HepG2 (cell line): ENCODE data around the gene NXN. TPM values are rescaled to one million over a fixed set of nuclear protein-coding genes. Genes with fewer than 3 reads are reported as not detected.

Source experiments
- ADNP ChIP-seq: sonication (generic); formaldehyde crosslinking; IDR thresholded peaks from 2 replicates; pipeline ENCODE4 v1.4.0; 2020; ENCODE audit warnings: missing genetic modification reagents
- ATM ChIP-seq: fragments of 450-650 bp; IDR thresholded peaks from 2 replicates; pipeline ENCODE4 v1.7.1; 2017; ENCODE audit warnings: mild to moderate bottlenecking, borderline replicate concordance
- CEBPB ChIP-seq: IDR thresholded peaks from 2 replicates; pipeline ENCODE4 v1.6.1; 2011; ENCODE audit warnings: low read depth, low read length, improper control_type of control experiment, borderline replicate concordance
- FIP1L1 ChIP-seq: fragments of 200-400 bp; formaldehyde crosslinking; IDR thresholded peaks from 2 replicates; pipeline ENCODE4 v1.6.1; 2018; ENCODE audit warnings: low read depth, mild to moderate bottlenecking, low read length, moderate library complexity, borderline replicate concordance; ENCODE audit not compliant: insufficient read depth
- HBP1 ChIP-seq: IDR thresholded peaks from 2 replicates; pipeline ENCODE4 v1.6.1; 2016; ENCODE audit warnings: low read depth, control low read depth
- HDAC1 ChIP-seq: sonication (generic); formaldehyde crosslinking; IDR thresholded peaks from 2 replicates; pipeline ENCODE4 v1.5.1; 2020; ENCODE audit warnings: mild to moderate bottlenecking, missing genetic modification reagents
- PHB2 ChIP-seq: fragments of 450-650 bp; IDR thresholded peaks from 2 replicates; pipeline ENCODE4 v1.6.1; 2018; ENCODE audit not compliant: partially characterized antibody
- PHF20 ChIP-seq: sonication (generic); formaldehyde crosslinking; IDR thresholded peaks from 2 replicates; pipeline ENCODE4 v1.5.0; 2020; ENCODE audit warnings: mild to moderate bottlenecking, missing genetic modification reagents
- POLR2A ChIP-seq, 2 experiments: IDR thresholded peaks; 2 replicates each; pipeline ENCODE4 v1.6.1; 2011; ENCODE audit warnings: low read depth in 2 of 2, low read length in 2 of 2, mild to moderate bottlenecking in 1 of 2, moderate library complexity in 1 of 2; ENCODE audit not compliant: insufficient read depth in 1 of 2
- POLR2AphosphoS2 ChIP-seq: IDR thresholded peaks from 2 replicates; pipeline ENCODE4 v1.6.1; 2011; ENCODE audit warnings: low read depth, low read length, improper control_type of control experiment
- POLR2G ChIP-seq: fragments of 200-400 bp; formaldehyde crosslinking; IDR thresholded peaks from 2 replicates; pipeline ENCODE4 v1.6.1; 2018; ENCODE audit warnings: mild to moderate bottlenecking, low read depth, low read length, moderate library complexity
- SMARCE1 ChIP-seq: fragments of 450-650 bp; IDR thresholded peaks from 2 replicates; pipeline ENCODE4 v1.6.1; 2017; ENCODE audit warnings: borderline replicate concordance
- SOX13 ChIP-seq, 3 experiments: fragments of 450-650 bp in 1 of 3; sonication (generic) in 1 of 3; formaldehyde crosslinking in 1 of 3; IDR thresholded peaks in 2 of 3; conservative IDR thresholded peaks in 1 of 3; 2 replicates each; pipeline versions ENCODE4 v1.5.0 to v1.6.1; 2016 to 2020; ENCODE audit warnings: antibody characterized with exemption in 1 of 3, mild to moderate bottlenecking in 1 of 3, missing compliant biosample characterization in 1 of 3, missing genetic modification reagents in 1 of 3, moderate library complexity in 1 of 3
- SSRP1 ChIP-seq: IDR thresholded peaks from 2 replicates; pipeline ENCODE4 v1.6.1; 2016; ENCODE audit warnings: control low read depth
- TEF ChIP-seq: sonication (generic); formaldehyde crosslinking; IDR thresholded peaks from 2 replicates; pipeline ENCODE4 v1.5.0; 2020; ENCODE audit warnings: missing genetic modification reagents
- U2AF2 ChIP-seq: fragments of 200-400 bp; formaldehyde crosslinking; IDR thresholded peaks from 2 replicates; pipeline ENCODE4 v1.6.1; 2017; ENCODE audit warnings: low read depth, mild to moderate bottlenecking, low read length
- ZBTB8A ChIP-seq: sonication (generic); formaldehyde crosslinking; IDR thresholded peaks from 2 replicates; pipeline ENCODE4 v1.4.0; 2020; ENCODE audit warnings: mild to moderate bottlenecking, low read depth, missing genetic modification reagents, borderline replicate concordance
- ZNF225 ChIP-seq: sonication (generic); formaldehyde crosslinking; IDR thresholded peaks from 2 replicates; pipeline ENCODE4 v1.4.0; 2020; ENCODE audit warnings: mild to moderate bottlenecking, missing genetic modification reagents
- ZNF292 ChIP-seq: sonication (generic); formaldehyde crosslinking; IDR thresholded peaks from 2 replicates; pipeline ENCODE4 v1.8.1; 2022; ENCODE audit warnings: mild to moderate bottlenecking, low read depth, missing genetic modification reagents, borderline replicate concordance
- ZNF33B ChIP-seq: sonication (generic); formaldehyde crosslinking; IDR thresholded peaks from 2 replicates; pipeline ENCODE4 v1.5.1; 2020; ENCODE audit warnings: mild to moderate bottlenecking, missing genetic modification reagents
- ZNF34 ChIP-seq: sonication (generic); formaldehyde crosslinking; IDR thresholded peaks from 2 replicates; pipeline ENCODE4 v1.4.0; 2020; ENCODE audit warnings: mild to moderate bottlenecking, missing genetic modification reagents, borderline replicate concordance
- ZNF430 ChIP-seq: sonication (generic); formaldehyde crosslinking; IDR thresholded peaks from 2 replicates; pipeline ENCODE4 v1.9.0; 2021; ENCODE audit warnings: mild to moderate bottlenecking, missing genetic modification reagents
- ZNF432 ChIP-seq: sonication (generic); formaldehyde crosslinking; IDR thresholded peaks from 2 replicates; pipeline ENCODE4 v1.5.0; 2020; ENCODE audit warnings: missing genetic modification reagents, mild to moderate bottlenecking, borderline replicate concordance
- ZNF558 ChIP-seq: sonication (generic); formaldehyde crosslinking; IDR thresholded peaks from 2 replicates; pipeline ENCODE4 v1.9.0; 2022; ENCODE audit warnings: mild to moderate bottlenecking, missing genetic modification reagents, borderline replicate concordance
- ZNF740 ChIP-seq: sonication (generic); formaldehyde crosslinking; IDR thresholded peaks from 2 replicates; pipeline ENCODE4 v1.4.0; 2020; ENCODE audit warnings: missing genetic modification reagents
- ZNF749 ChIP-seq: sonication (generic); formaldehyde crosslinking; IDR thresholded peaks from 2 replicates; pipeline ENCODE4 v1.8.0; 2022; ENCODE audit warnings: mild to moderate bottlenecking, missing genetic modification reagents, moderate library complexity, borderline replicate concordance
- ZNF780A ChIP-seq: sonication (generic); formaldehyde crosslinking; IDR thresholded peaks from 2 replicates; pipeline ENCODE4 v1.8.0; 2022; ENCODE audit warnings: mild to moderate bottlenecking, missing genetic modification reagents, moderate library complexity
- polyA plus RNA-seq, 8 experiments: library from polyadenylated mRNA; depleted of rRNA in 3 of 8; stranded (reverse) in 7 of 8; unstranded in 1 of 8; fragments of >200 nt; fragmentation: Illumina TruSeq in 4 of 8; extraction: Trizol in 4 of 8; gene quantifications; 2 replicates each; pipeline versions ENCODE4 v1.2.1 to v1.2.3, GENCODE V29; 2011 to 2016; ENCODE audit warnings: low read depth in 4 of 8, missing spikeins in 1 of 8, mixed read lengths in 1 of 8; ENCODE audit not compliant: insufficient read depth in 1 of 8
- total RNA-seq, 5 experiments: library from RNA; depleted of rRNA; stranded (reverse); fragments of >200 nt; fragmentation: Illumina TruSeq; extraction: Trizol; gene quantifications; 2 replicates each; pipeline ENCODE4 v1.2.3, GENCODE V29; 2016; ENCODE audit warnings: low read depth in 1 of 5

Gene NXN
- total and polyA plus RNA-seq, 2 of the 13 experiments (the other 11 are each of a cell fraction or from before 2014, with no cell fraction given), result 22.2 to 24.3 TPM

GRCh38 chr17:978103-979093 lies 1.2 kb downstream of the NXN start (continued):
- TF ChIP-seq SMARCE1 (no peak), POLR2G (no peak), U2AF2 (no peak), ZNF749 (no peak), ZNF740 (CRISPR knock-in tag) (0 out of 2 replicates have a peak, but pooled peaks have one; percentile 60), SSRP1 (CRISPR knock-in tag) (no peak), TEF (CRISPR knock-in tag) (no peak), POLR2A (IDR thresholded peaks at IDR 0.05; ENCODE audit: insufficient read depth in 1 of 2, low read depth in 2 of 2, low read length in 2 of 2) (no peak; a peak in 1 of 4 replicates), PHF20 (no peak), ZNF225 (no peak), ZNF780A (CRISPR knock-in tag) (0 out of 2 replicates have a peak, but pooled peaks have one; percentile 28), HDAC1 (peak; percentile 20; the same call in 1 of the 2 replicates), ZNF558 (no peak), CEBPB (peak; percentile 41; the same call in 1 of the 2 replicates), ADNP (CRISPR knock-in tag) (no peak), ZNF432 (CRISPR knock-in tag) (no peak), ZNF34 (CRISPR knock-in tag) (no peak), FIP1L1 (no peak), ATM (no peak), POLR2AphosphoS2 (no peak), ZNF33B (CRISPR knock-in tag) (no peak), PHB2 (no peak), HBP1 (CRISPR knock-in tag) (no peak), ZNF430 (CRISPR knock-in tag) (no peak), ZNF292 (CRISPR knock-in tag) (no peak), ZBTB8A (CRISPR knock-in tag) (no peak), SOX13 (IDR thresholded peaks at IDR 0.05) (no peak), SOX13 (CRISPR knock-in tag; conservative IDR thresholded peaks at IDR 0.05 in 1 of 2, IDR thresholded peaks at IDR 0.05 in 1 of 2) (no peak)
